ENCODE measurements around the gene TAGLN2. TPM values are rescaled to one million over a fixed set of nuclear protein-coding genes. Genes with fewer than 3 reads are reported as not detected.

The TAGLN2 gene
- total and polyA plus RNA-seq, 10 of the 15 experiments (the other 5 are each of a cell fraction or from before 2014, with no cell fraction given): 155 to 611 (median 363) TPM

- Histone ChIP-seq H4K20me1 (ENCODE audit: control insufficient read depth, insufficient read depth) (no peaks in the 10 kb centered on the region), H3K27me3 (replicated peaks in 1 of 2; ENCODE audit: control insufficient read depth in 2 of 2, insufficient read depth in 2 of 2, low read length in 1 of 2) (no peaks in the 10 kb centered on the region), H2AFZ (ENCODE audit: control insufficient read depth, low read depth, low read length) (no peak overlapping the region), H3K9me3 (replicated peaks; ENCODE audit: control insufficient read depth, insufficient read depth, low read length) (no peaks in the 10 kb centered on the region), H3K9ac (ENCODE audit: control insufficient read depth, insufficient read depth, low read length) (no peak overlapping the region), H3K4me1 (ENCODE audit: control insufficient read depth, insufficient read depth, low read length) (peaks cover 14% of the 10 kb centered on the region), H3K4me3 (no peak overlapping the region), H3K79me2 (ENCODE audit: control insufficient read depth, insufficient read depth, low read length) (peaks cover 21% of the 10 kb centered on the region), H3K27ac (ENCODE audit: control insufficient read depth, insufficient read depth) (no peak overlapping the region), H3K36me3 (ENCODE audit: control insufficient read depth in 2 of 2, insufficient read depth in 2 of 2, low read length in 1 of 2) (peaks cover 8 to 28% of the 10 kb centered on the region in 2 experiments; a peak in 3 of 4 replicates), H3K4me2 (ENCODE audit: control insufficient read depth, insufficient read depth) (no peak overlapping the region)
- BruUV-seq (replicated peaks): no TSS peak
- ChIA-PET RAD21 (ENCODE audit: unreplicated experiment) (no interaction called here), CTCF (interaction anchor here (0.9 to 2.5 kb wide), 3 partner anchors 24 to 91 kb away, joined by 3 to 8 read pairs (median 4); no protein-coding TSS in a partner anchor), POLR2A (interaction anchor here (1.1 kb wide), 1 partner anchor 13 kb away, joined by 3 read pairs; no protein-coding TSS in a partner anchor), SMC1A (ENCODE audit: uncharacterized antibody, unreplicated experiment) (interaction anchor here (0.8 to 1.7 kb wide), 4 partner anchors 8 to 48 kb away, joined by 3 to 4 read pairs (median 4); no protein-coding TSS in a partner anchor)
- no peak for TF ChIP-seq HDAC6 (IDR thresholded peaks at IDR 0.05; ENCODE audit: unreplicated experiment)
- no peak for TF ChIP-seq E4F1 (IDR thresholded peaks at IDR 0.05; ENCODE audit: borderline replicate concordance, partially characterized antibody)
- peak; percentile 29 for TF ChIP-seq MEF2B (IDR thresholded peaks at IDR 0.05; ENCODE audit: partially characterized antibody, poor library complexity, severe bottlenecking)
- WGBS (ENCODE audit: insufficient coverage, insufficient replicate concordance, low lambda C conversion rate, missing lambda C conversion rate): 79% methylated on average over 9 of the region's 9 CpGs
- FAIRE-seq (no peak), ATAC-seq (no peak), DNase-seq (ENCODE audit: low read depth, low spot score) (no peak)
- in situ Hi-C loops (cut with MboI): no loop called here
- intact Hi-C loops (cut with micrococcal nuclease; ENCODE audit: unreplicated experiment): no loop called here
These were observed 8.9 kb downstream of the TAGLN2 start for GRCh38 chr1:159916242-159917051.

Measured in GM12878 (cell line).